CD4-positive, alpha-beta memory T cell (primary cell): Measurements from ENCODE around the gene XRCC6. TPM values are rescaled to one million over a fixed set of nuclear protein-coding genes. Genes with fewer than 3 reads are reported as not detected.
A peak's percentile ranks its signal among the peaks of the same experiment; 100 is the strongest.
"Not testable (repeated sequence)": the region's sequence is repeated elsewhere in the genome, so short reads cannot be mapped to it uniquely, and the experiment has no call there.

Experiments
- CTCF ChIA-PET: fragments of 350-600 bp; sonication (Branson Sonifier 250); formaldehyde crosslinking; loops from one replicate; lab custom pipeline; 2021; ENCODE audit warnings: inconsistent platforms; ENCODE audit not compliant: partially characterized antibody; lab: Charles Lee
- POLR2A ChIA-PET: fragments of 350-600 bp; sonication (Branson Sonifier 250); formaldehyde crosslinking; loops from one replicate; lab custom pipeline; 2021; ENCODE audit not compliant: partially characterized antibody; lab: Charles Lee
- DNase-seq, 5 donors: peaks; one replicate each; pipeline versions ENCODE4 v3.0.0 to v3.0.0-alpha.2; 2020 to 2022; ENCODE audit warnings: mixed read lengths in 1 of 5
- H3K27ac ChIP-seq: one replicate; pipeline ENCODE4 v1.7.0; 2013; ENCODE audit warnings: low read depth, low read length
- H3K27me3 ChIP-seq: 2 replicates; pipeline ENCODE4 v1.7.0; 2013; ENCODE audit warnings: mild to moderate bottlenecking, low read length, moderate library complexity; ENCODE audit not compliant: insufficient read depth
- H3K36me3 ChIP-seq: 2 replicates; pipeline ENCODE4 v1.7.0; 2013; ENCODE audit warnings: mild to moderate bottlenecking, low read length, moderate library complexity; ENCODE audit not compliant: insufficient read depth
- H3K4me1 ChIP-seq: 2 replicates; pipeline ENCODE4 v1.7.0; 2013; ENCODE audit warnings: mild to moderate bottlenecking, low read length, moderate library complexity; ENCODE audit not compliant: insufficient read depth
- H3K4me3 ChIP-seq, 2 donors: one replicate each; pipeline ENCODE4 v1.7.0; 2013; ENCODE audit warnings: low read length in 2 of 2, mild to moderate bottlenecking in 1 of 2
- H3K9me3 ChIP-seq, 2 donors: one replicate each; pipeline ENCODE4 v1.7.0; 2013; ENCODE audit warnings: low read length in 2 of 2, control low read depth in 1 of 2; ENCODE audit not compliant: control insufficient read depth in 1 of 2
- H3K27ac Mint-ChIP-seq, 7 donors: one replicate each; pipeline ENCODE4 v1.8.0; 2020 to 2021; ENCODE audit warnings: mixed read lengths in 7 of 7, mild to moderate bottlenecking in 6 of 7, inconsistent platforms in 3 of 7, moderate library complexity in 3 of 7
- H3K27me3 Mint-ChIP-seq, 2 donors: one replicate each; pipeline ENCODE4 v1.8.0; 2020 to 2021; ENCODE audit warnings: mixed read lengths in 2 of 2
- H3K36me3 Mint-ChIP-seq, 2 donors: one replicate each; pipeline ENCODE4 v1.8.0; 2020 to 2021; ENCODE audit warnings: mixed read lengths in 2 of 2, inconsistent platforms in 1 of 2, mild to moderate bottlenecking in 1 of 2
- H3K4me1 Mint-ChIP-seq, 4 donors: one replicate each; pipeline ENCODE4 v1.8.0; 2020 to 2021; ENCODE audit warnings: mixed read lengths in 4 of 4, mild to moderate bottlenecking in 1 of 4
- H3K4me3 Mint-ChIP-seq, 8 donors: one replicate each; pipeline ENCODE4 v1.8.0; 2020 to 2021; ENCODE audit warnings: mixed read lengths in 8 of 8, mild to moderate bottlenecking in 7 of 8, moderate library complexity in 6 of 8, inconsistent platforms in 3 of 8
- H3K9me3 Mint-ChIP-seq, 8 donors: one replicate each; pipeline ENCODE4 v1.8.0; 2020 to 2021; ENCODE audit warnings: mixed read lengths in 8 of 8, mild to moderate bottlenecking in 5 of 8, inconsistent platforms in 3 of 8, moderate library complexity in 1 of 8
- intact Hi-C: fragments of 100-400 bp; cut with micrococcal nuclease; formaldehyde crosslinking; loops from one replicate; pipeline ENCODE4 v1.15.1; 2023
- polyA plus RNA-seq, 2 donors: library from polyadenylated mRNA; unstranded; fragments of 300-500 nt; fragmentation: Illumina TruSeq; gene quantifications; one replicate each; pipeline ENCODE4 v1.2.3, GENCODE V29; 2021
- total RNA-seq, 2 experiments: library from RNA; stranded (reverse); gene quantifications; one replicate each; pipeline ENCODE4 v1.2.3, GENCODE V29; 2021

XRCC6 gene
- total RNA-seq (100 to 1,000 TPM; 174 to 181 TPM), polyA plus RNA-seq (100 to 1,000 TPM; 441 to 593 TPM)

- Histone ChIP-seq H3K27me3 (no peaks in the 10 kb centered on the region), H3K9me3 (no peaks in the 10 kb centered on the region), H3K4me3 (peak within 1 kb of the TSS; percentile 76 to 90), H3K36me3 (peaks cover 5% of the 10 kb centered on the region), H3K4me1 (peaks cover 45% of the 10 kb centered on the region), H3K27ac (peak within 1 kb of the TSS; percentile 100)
- Mint-ChIP-seq H3K4me3 (peak within 1 kb of the TSS; percentile 93 to 100 (median 98)), H3K4me1 (peaks cover 23 to 52% (median 34%) of the 10 kb centered on the region in 4 donors), H3K27ac (peak within 1 kb of the TSS; percentile 98 to 100 (median 99)), H3K9me3 (no peaks in the 10 kb centered on the region), H3K36me3 (peaks cover 15 to 22% of the 10 kb centered on the region in 2 donors), H3K27me3 (no peaks in the 10 kb centered on the region)
- intact Hi-C loops = loop anchor here (1.0 to 2.0 kb wide), 7 partner anchors 31 to 335 kb away; partner anchors contain the start of genes POLR3H, RANGAP1, TEF and TOB2
- ChIA-PET POLR2A (interaction anchor here (0.6 to 5.6 kb wide), 23 partner anchors 11 to 670 kb away, joined by 3 to 74 read pairs (median 5); partner anchors contain the start of genes ACO2, PHF5A, PMM1 and RANGAP1), CTCF (interaction anchor here (0.6 to 1.6 kb wide), 4 partner anchors 32 to 66 kb away, joined by 3 to 6 read pairs (median 4); partner anchors contain the start of gene PMM1)
- peak; percentile 99 to 100 (median 99) for DNase-seq
Observed at GRCh38 chr22:41621099-41621910, at the start of gene XRCC6. XRCC6 (plus strand) TSS chr22:41621295; CDS start chr22:41622005, 710 bp downstream.

- no peaks in the 10 kb centered on the region for H3K9me3 ChIP-seq
- CTCF ChIA-PET = no interaction called here
- no peaks in the 10 kb centered on the region for H3K4me1 Mint-ChIP-seq
- peaks cover 2 to 8% of the 10 kb centered on the region in 2 donors for H3K36me3 Mint-ChIP-seq
- no peak overlapping the region for H3K4me3 Mint-ChIP-seq
- intact Hi-C loops = no loop called here
- no peak overlapping the region for H3K4me3 ChIP-seq
- no peaks in the 10 kb centered on the region for H3K27me3 ChIP-seq
- H3K9me3 Mint-ChIP-seq = no peaks in the 10 kb centered on the region
- DNase-seq = no peak
- POLR2A ChIA-PET = no interaction called here
- no peak overlapping the region for H3K27ac ChIP-seq
- no peak overlapping the region for H3K27ac Mint-ChIP-seq
- H3K36me3 ChIP-seq = no peaks in the 10 kb centered on the region
- no peaks in the 10 kb centered on the region for H3K4me1 ChIP-seq
- H3K27me3 Mint-ChIP-seq = no peaks in the 10 kb centered on the region
Observed at GRCh38 chr22:41571786-41572185, 49.3 kb upstream of the XRCC6 start.

GRCh38 chr22:41572305-41572704, 48.8 kb upstream of the XRCC6 start:
- Mint-ChIP-seq H3K27ac (peak overlapping the region in 1 of 7 donors; percentile 49), H3K36me3 (peaks cover 4 to 11% of the 10 kb centered on the region in 2 donors)
- H3K4me3 Mint-ChIP-seq, H3K4me1 ChIP-seq, intact Hi-C loops, H3K4me3 ChIP-seq, H3K4me1 Mint-ChIP-seq, CTCF ChIA-PET, H3K9me3 Mint-ChIP-seq, H3K27me3 ChIP-seq, POLR2A ChIA-PET, H3K27me3 Mint-ChIP-seq, H3K27ac ChIP-seq, H3K9me3 ChIP-seq, H3K36me3 ChIP-seq, DNase-seq: not testable (repeated sequence)

- POLR2A ChIA-PET = no interaction called here
- Mint-ChIP-seq H3K36me3 (peaks cover 4 to 22% of the 10 kb centered on the region in 2 donors), H3K27ac (no peak overlapping the region), H3K27me3 (no peaks in the 10 kb centered on the region), H3K9me3 (no peaks in the 10 kb centered on the region), H3K4me3 (no peak overlapping the region), H3K4me1 (no peaks in the 10 kb centered on the region)
- intact Hi-C loops = no loop called here
- H3K36me3 ChIP-seq = peaks cover 11% of the 10 kb centered on the region
- no peaks in the 10 kb centered on the region for H3K4me1 ChIP-seq
- no peak overlapping the region for H3K27ac ChIP-seq
- CTCF ChIA-PET = interaction anchor here (1.3 kb wide), 1 partner anchor 24 kb away, joined by 3 read pairs; no protein-coding TSS in a partner anchor
- no peaks in the 10 kb centered on the region for H3K27me3 ChIP-seq
- no peak overlapping the region for H3K4me3 ChIP-seq
- DNase-seq = no peak
- H3K9me3 ChIP-seq = no peaks in the 10 kb centered on the region
Observed at GRCh38 chr22:41573677-41574076, 47.4 kb upstream of the XRCC6 start.

- Mint-ChIP-seq H3K27me3 (no peaks in the 10 kb centered on the region), H3K4me3 (no peak overlapping the region), H3K4me1 (no peaks in the 10 kb centered on the region), H3K27ac (no peak overlapping the region), H3K9me3 (no peaks in the 10 kb centered on the region), H3K36me3 (peaks cover 4 to 27% of the 10 kb centered on the region in 2 donors)
- no peak overlapping the region for H3K27ac ChIP-seq
- H3K4me3 ChIP-seq = no peak overlapping the region
- CTCF ChIA-PET = interaction anchor here (1.3 kb wide), 1 partner anchor 23 kb away, joined by 3 read pairs; no protein-coding TSS in a partner anchor
- H3K4me1 ChIP-seq = no peaks in the 10 kb centered on the region
- H3K36me3 ChIP-seq = peaks cover 11% of the 10 kb centered on the region
- H3K27me3 ChIP-seq = no peaks in the 10 kb centered on the region
- intact Hi-C loops = no loop called here
- POLR2A ChIA-PET = no interaction called here
- H3K9me3 ChIP-seq = no peaks in the 10 kb centered on the region
- no peak for DNase-seq
Observed at GRCh38 chr22:41574847-41575381, 46.2 kb upstream of the XRCC6 start.

GRCh38 chr22:41575533-41575932, 45.6 kb upstream of the XRCC6 start:
- Mint-ChIP-seq H3K4me3 (no peak overlapping the region), H3K27me3 (no peaks in the 10 kb centered on the region), H3K4me1 (no peaks in the 10 kb centered on the region), H3K27ac (no peak overlapping the region), H3K36me3 (peaks cover 4 to 33% of the 10 kb centered on the region in 2 donors), H3K9me3 (no peaks in the 10 kb centered on the region)
- no peak overlapping the region for H3K27ac ChIP-seq
- CTCF ChIA-PET = no interaction called here
- H3K4me3 ChIP-seq = no peak overlapping the region
- no peaks in the 10 kb centered on the region for H3K4me1 ChIP-seq
- no peaks in the 10 kb centered on the region for H3K27me3 ChIP-seq
- intact Hi-C loops = no loop called here
- H3K36me3 ChIP-seq = peaks cover 11% of the 10 kb centered on the region
- no peaks in the 10 kb centered on the region for H3K9me3 ChIP-seq
- POLR2A ChIA-PET = no interaction called here
- no peak for DNase-seq

- H3K4me3 Mint-ChIP-seq = no peak overlapping the region
- peak in 4 of 5 donors; percentile 9 to 34 (median 21) for DNase-seq
- Histone ChIP-seq H3K9me3 (no peaks in the 10 kb centered on the region), H3K27ac (no peak overlapping the region), H3K27me3 (no peaks in the 10 kb centered on the region), H3K36me3 (peaks cover 11% of the 10 kb centered on the region), H3K4me1 (no peaks in the 10 kb centered on the region), H3K4me3 (no peak overlapping the region)
- intact Hi-C loops = no loop called here
- peaks cover 4 to 33% of the 10 kb centered on the region in 2 donors for H3K36me3 Mint-ChIP-seq
- no peaks in the 10 kb centered on the region for H3K27me3 Mint-ChIP-seq
- ChIA-PET CTCF (interaction anchor here (0.5 kb wide), 1 partner anchor 630 kb away, joined by 3 read pairs; no protein-coding TSS in a partner anchor), POLR2A (no interaction called here)
- H3K9me3 Mint-ChIP-seq = no peaks in the 10 kb centered on the region
- H3K27ac Mint-ChIP-seq = peak overlapping the region in 1 of 7 donors; percentile 37
- no peaks in the 10 kb centered on the region for H3K4me1 Mint-ChIP-seq
Observed at GRCh38 chr22:41576877-41577276, 44.2 kb upstream of the XRCC6 start.
